Skin epidermis (tissue), 12 donors: ENCODE results near the gene MRPL24.

ENCODE experiments used
- H3K27ac ChIP-seq, 21 experiments: fragments of 200-600 bp; sonication (generic) in 11 of 21; one replicate each; pipeline ENCODE4 v1.5.0; 2020; ENCODE audit warnings: mild to moderate bottlenecking in 3 of 21, inconsistent platforms in 2 of 21, moderate library complexity in 2 of 21
- H3K4me3 ChIP-seq, 7 experiments: fragments of 200-600 bp; sonication (generic) in 2 of 7; one replicate each; pipeline ENCODE4 v1.5.0; 2020; ENCODE audit warnings: inconsistent platforms in 2 of 7, mild to moderate bottlenecking in 2 of 7, moderate library complexity in 1 of 7

MRPL24 gene

GRCh38 chr1:156721535-156721934 is 19.4 kb downstream of the MRPL24 start:
- no peak overlapping the region for H3K27ac ChIP-seq
- no peak overlapping the region for H3K4me3 ChIP-seq

DNA sequence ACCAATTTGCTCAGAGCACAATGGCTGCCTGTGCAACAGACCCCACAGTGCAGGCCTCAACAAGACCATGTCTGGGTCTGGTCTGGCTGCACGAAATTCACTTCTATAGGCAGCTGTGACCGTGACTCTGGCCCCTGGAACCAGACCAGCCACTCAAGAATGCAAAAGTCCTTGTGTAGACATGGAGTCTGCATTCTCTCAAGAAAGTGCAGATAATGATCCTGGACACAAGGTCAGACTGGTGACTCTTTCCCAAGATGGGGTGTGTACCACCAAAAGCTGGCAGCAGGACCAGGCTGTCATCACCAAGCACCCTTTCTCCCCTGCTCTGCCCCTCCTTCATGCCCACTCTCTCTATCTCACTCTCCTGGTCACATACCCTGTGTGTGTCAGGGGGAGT is 19.8 kb downstream of the MRPL24 start:
- no peak overlapping the region for H3K27ac ChIP-seq
- H3K4me3 ChIP-seq, result no peak overlapping the region

DNA sequence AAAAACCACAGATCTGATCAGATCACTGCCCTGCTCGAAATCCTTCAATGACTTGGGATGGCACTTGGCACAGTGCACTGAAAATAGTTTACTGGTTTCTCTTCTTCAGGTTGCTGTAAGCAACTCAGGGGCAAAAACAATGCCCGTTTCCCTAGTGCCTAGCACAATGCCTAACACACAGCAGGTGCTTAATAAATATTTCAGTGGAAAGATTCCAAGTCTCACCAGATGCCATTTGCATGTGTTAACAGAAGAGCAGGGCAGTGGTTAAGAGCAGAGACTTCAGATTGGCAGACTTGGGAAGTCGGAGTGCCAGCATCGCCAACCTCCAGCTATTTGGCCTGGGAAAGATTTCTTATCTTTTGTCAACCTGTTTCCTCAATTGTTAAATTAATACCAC is 23.5 kb downstream of the MRPL24 start:
- Histone ChIP-seq H3K4me3 (no peak overlapping the region), H3K27ac (no peak overlapping the region)

GRCh38 chr1:156714830-156715229 is 26.1 kb downstream of the MRPL24 start:
- Histone ChIP-seq H3K27ac (no peak overlapping the region), H3K4me3 (no peak overlapping the region)

DNA sequence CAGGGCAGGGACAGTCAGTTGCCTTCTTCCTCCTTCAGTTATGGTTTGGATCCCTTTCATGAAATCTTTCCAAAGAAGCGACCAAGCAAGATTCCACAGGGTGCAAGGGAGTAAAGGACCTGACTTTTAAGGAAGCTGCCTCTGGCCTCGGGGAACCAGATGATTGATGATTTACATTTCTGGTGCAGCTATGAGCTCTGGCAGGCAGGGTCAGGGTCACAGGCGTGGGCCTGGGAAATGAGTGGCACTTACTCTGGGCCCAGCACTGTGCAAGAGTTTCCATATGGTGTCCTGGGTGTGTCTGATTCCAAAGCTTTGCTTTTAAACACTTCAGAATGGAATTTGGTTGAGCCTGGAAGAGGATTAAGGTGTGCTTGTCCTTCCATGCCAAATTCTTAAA is 28.3 kb downstream of the MRPL24 start:
- Histone ChIP-seq H3K27ac (peak overlapping the region in 14 of 21 experiments; percentile 8 to 90 (median 46)), H3K4me3 (no peak overlapping the region)

GRCh38 chr1:156711011-156711817 is 29.7 kb downstream of the MRPL24 start:
- Histone ChIP-seq H3K27ac (peak overlapping the region in 18 of 21 experiments; percentile 5 to 91 (median 58)), H3K4me3 (no peak overlapping the region)

GRCh38 chr1:156709757-156710489 is 31.0 kb downstream of the MRPL24 start:
- no peak overlapping the region for H3K4me3 ChIP-seq
- H3K27ac ChIP-seq, result peak overlapping the region in 20 of 21 experiments; percentile 18 to 91 (median 70)

GRCh38 chr1:156709031-156709430 is 31.9 kb downstream of the MRPL24 start:
- Histone ChIP-seq H3K4me3 (no peak overlapping the region), H3K27ac (peak overlapping the region in 19 of 21 experiments; percentile 35 to 91 (median 72))

DNA sequence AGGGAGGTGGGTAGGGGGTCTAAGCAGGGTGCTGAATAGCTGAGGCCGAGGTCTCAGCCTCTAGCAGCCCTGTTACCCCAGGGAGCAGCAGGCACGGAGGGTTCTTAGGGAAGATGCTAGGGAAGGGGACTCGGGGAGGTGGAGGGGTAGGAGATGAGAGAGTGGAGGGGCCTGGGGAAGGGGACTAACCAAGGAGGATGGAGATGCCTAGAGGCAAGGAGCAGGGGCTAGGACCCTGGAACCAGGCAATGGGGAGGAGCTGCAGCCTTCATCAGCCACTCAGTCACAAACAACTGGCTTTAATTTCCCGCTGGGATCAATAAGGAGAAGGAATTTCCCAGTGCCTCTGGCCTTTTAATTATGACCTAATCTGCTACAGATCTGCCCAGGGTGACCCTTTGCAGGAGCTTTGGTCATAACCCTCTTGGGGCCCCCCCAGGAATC is 32.6 kb downstream of the MRPL24 start:
- Histone ChIP-seq H3K4me3 (no peak overlapping the region), H3K27ac (peak overlapping the region in 20 of 21 experiments; percentile 37 to 91 (median 79))

- H3K27ac ChIP-seq, result peak overlapping the region in 20 of 21 experiments; percentile 45 to 91 (median 80)
- H3K4me3 ChIP-seq, result no peak overlapping the region
Measured at GRCh38 chr1:156707417-156708217, 33.3 kb downstream of the MRPL24 start.

DNA sequence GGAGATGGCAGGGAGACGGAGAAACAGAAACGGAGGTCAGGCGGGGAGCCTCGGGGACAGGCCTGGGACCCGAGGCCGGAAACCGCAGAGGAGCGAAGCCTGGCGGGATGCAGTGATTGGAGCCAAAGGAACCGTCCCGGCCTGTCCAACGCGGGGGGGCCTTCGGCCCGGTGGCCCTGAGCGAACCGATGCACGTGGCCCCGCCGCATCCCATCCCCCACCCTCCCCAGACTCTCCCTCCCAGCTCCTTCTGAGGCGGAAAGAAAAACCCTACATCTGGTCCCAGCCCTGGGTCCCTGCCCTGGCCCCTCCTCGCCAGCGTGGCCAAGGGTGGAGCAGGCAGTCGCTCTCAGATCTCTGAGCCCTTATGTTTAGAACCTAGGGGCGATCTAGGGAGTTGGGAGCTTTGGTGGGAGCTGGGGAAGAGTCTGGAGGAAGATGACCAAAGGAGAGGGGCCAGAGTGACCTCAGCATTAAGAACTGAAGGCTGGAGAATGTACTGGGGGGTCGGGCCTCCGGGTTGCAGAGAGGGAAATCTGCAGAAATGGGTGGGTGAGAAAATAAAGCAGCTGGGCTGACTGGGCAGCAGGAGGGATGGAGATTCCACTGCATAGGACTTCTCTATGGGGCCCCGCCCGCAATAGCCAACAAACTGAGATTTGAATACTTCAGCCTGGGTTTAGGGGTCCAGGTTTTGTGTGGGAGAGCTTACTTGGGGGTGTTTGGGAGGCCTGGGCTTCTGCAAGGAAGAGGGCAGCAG is 34.1 kb downstream of the MRPL24 start:
- Histone ChIP-seq H3K27ac (peak overlapping the region in 20 of 21 experiments; percentile 45 to 91 (median 80)), H3K4me3 (peak overlapping the region; percentile 29 to 50 (median 40))

DNA sequence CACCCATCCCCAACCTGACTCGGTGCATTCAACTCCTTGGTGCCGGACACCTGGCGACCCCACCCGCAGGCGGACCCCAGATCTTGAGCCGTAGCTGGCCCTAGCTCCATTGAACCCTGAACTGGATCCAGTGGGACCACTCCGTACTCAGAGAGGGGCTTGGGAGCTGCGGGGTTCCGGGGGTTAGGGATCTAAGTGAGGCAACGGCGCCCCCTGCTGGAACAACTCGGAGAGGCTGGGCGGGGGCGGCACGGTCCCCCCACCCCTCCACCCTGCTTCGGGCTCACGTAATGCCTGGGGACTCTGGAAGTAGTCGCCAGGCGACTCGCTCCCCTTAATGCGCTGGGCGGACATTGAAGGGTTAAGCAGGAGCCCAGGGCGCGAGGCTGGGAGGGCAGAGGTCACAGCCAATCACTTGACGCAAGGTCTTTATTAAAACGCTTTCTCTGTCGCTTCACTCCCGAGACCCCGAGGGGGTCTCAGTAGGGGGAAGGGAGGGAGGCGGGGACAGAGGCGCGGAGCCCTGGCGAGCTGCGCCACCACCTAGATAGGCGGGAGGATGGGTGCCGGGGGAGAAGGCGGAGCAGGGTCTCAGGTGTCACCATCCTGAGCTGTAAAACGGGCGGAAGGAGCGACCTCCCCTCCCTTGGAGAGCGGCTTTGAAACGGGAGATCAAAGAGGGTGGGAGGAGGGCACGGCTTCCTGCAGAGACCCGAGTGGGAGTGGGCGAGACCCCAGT is 34.8 kb downstream of the MRPL24 start:
- H3K4me3 ChIP-seq, result peak overlapping the region; percentile 29 to 50 (median 40)
- H3K27ac ChIP-seq, result peak overlapping the region; percentile 45 to 91 (median 80)

DNA sequence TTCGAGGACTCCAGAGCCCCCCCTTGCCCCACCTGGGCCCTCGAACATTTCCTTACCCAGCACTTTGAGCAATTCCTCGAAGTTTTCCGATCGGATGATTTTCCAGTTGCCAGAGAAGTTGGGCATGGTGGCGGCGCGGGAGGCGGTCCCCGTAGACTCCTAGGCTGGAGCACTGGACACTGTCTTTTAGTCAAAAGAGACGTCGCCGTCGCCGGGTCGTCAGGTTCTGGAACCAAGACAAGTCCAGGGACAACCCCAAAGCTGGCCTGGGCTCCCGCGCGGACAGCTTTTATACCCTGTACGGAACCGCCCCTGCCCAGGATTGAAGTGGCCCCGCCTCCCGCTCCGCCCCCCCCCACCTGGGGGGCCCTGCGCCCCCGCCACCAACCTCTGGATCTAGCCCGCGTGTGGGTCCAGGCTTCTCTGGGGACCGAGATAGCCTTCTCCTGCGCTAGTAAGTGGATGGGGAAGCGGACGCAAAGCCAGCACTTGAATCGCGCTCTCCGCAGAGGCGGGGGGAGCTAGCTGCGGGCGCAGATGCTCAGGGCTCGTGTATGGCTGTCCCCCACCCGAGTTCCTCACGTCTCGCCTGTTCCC is 35.5 kb downstream of the MRPL24 start, which contains the start of gene CRABP2:
Gene CRABP2 (minus strand): TSS at position 263 of the 597 bp plus-strand sequence. CDS start 137 bp downstream, at position 126.
- Histone ChIP-seq H3K27ac (peak within 1 kb of the TSS; percentile 45 to 91 (median 80)), H3K4me3 (peak within 1 kb of the TSS; percentile 29 to 50 (median 40))

DNA sequence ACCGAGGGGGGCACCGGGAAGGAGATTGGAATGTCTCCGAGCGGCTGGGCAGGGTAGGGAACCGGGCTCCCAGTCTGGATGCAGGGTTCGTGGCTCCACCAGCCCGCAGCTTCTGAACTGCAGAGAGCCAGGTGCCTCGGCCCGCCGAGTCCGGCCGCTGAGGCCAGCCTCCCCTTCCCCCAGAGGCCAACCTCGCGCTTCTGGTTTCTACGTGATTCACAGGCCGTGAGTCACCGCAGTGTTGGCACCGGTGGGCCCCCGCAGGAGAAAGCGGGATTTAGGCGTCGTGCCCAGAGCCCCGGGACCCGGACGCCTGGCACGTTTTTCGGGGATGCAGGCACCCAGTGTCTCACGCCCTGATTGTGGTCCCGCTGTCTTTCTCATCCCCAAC is 36.0 kb downstream of the MRPL24 start:
- peak overlapping the region in 20 of 21 experiments; percentile 45 to 91 (median 80) for H3K27ac ChIP-seq
- H3K4me3 ChIP-seq, result peak overlapping the region; percentile 29 to 50 (median 40)

DNA sequence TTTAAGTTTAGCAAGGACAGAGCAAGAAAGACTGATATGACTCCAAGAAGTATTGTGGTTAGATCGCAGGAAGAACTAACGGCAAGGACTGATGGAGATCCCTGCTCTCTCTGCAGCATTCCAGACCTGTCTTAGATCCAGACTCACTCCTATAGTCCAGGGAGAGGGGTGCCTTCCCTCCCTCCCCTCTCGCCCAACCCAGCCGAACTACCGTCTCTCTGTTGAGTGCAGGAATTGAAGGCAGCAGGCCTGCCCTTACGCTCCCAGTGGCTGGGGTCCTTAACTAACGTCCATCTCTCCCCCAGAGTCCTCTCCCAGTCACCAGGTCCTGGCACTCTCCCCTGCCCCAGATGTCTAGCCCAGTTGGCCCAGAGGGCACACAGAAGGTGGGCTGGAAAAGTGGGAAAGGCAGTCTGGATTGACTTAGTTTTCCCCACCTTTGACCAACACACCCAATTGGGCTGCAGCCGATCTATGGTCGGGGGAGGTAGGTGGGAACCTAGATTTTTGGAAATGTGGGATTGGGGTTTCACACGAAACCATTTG is 36.6 kb downstream of the MRPL24 start:
- Histone ChIP-seq H3K4me3 (peak overlapping the region; percentile 29 to 50 (median 40)), H3K27ac (peak overlapping the region in 18 of 21 experiments; percentile 45 to 91 (median 80))

DNA sequence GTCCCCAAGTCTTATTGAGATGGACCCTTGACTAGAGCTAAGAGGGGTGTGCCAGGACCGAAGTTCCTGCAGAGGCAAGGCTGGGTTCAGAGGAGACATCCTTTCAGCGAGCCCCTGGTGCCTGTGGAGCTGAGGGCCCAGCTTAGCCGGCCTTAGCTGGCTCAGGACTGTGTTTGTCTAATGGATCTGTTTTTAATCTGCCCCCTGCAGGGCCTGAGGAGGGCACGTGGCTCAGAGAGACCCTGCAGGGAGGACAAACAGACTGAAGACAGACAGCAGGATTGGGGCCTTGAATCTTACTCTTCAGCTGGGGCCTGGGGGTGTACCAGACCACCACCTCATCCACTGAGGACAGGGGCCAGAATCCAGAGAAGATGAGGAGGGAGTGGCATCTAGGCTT is 37.1 kb downstream of the MRPL24 start:
- Histone ChIP-seq H3K27ac (peak overlapping the region in 17 of 21 experiments; percentile 37 to 91 (median 80)), H3K4me3 (peak overlapping the region; percentile 29 to 50 (median 40))

DNA sequence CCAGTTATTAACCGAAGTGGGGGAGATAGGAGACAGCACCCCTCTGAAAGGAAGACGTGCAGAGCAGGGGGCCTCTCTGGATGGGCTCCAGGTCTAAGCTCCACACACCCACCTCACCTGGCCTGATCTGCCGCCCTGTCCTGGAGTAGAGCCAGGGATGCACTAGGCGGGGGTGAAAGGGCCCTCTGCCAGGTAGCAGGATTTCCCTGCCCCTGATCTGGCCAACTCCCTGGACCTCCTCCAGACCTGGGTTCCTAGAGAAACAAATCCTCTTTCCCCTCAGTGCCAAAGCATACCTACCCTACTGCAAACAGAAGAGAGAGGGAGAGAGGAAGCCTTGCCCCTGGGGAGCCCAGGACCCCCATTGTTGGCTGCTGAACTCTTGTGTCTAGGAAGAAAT is 37.6 kb downstream of the MRPL24 start:
- Histone ChIP-seq H3K4me3 (peak overlapping the region; percentile 29 to 50 (median 40)), H3K27ac (peak overlapping the region in 13 of 21 experiments; percentile 60 to 91 (median 83))
